SU-DHL-6 (cell line): Measurements from ENCODE around the gene TPGS1.

Experiments used
- H2AFZ ChIP-seq: fragments of 200-600 bp; sonication (generic); 2 replicates; pipeline ENCODE4 v1.6.1; 2014; ENCODE audit warnings: low read depth, mild to moderate bottlenecking, moderate library complexity, mixed read lengths, antibody characterized with exemption, low read length; ENCODE audit not compliant: severe bottlenecking
- H3F3A ChIP-seq: fragments of 200-600 bp; shearing (Covaris generic); 2 replicates; pipeline ENCODE4 v1.6.0; 2016; ENCODE audit warnings: antibody characterized with exemption, mild to moderate bottlenecking; ENCODE audit not compliant: insufficient read depth
- H3K27ac ChIP-seq: fragments of 200-600 bp; sonication (generic); 2 replicates; pipeline ENCODE4 v1.5.1; 2016; ENCODE audit warnings: low read depth, mild to moderate bottlenecking, low read length, moderate library complexity, mixed read lengths
- H3K27me3 ChIP-seq: fragments of 200-600 bp; sonication (generic), shearing (Covaris generic); 2 replicates; pipeline ENCODE4 v1.6.0; 2014; ENCODE audit warnings: mild to moderate bottlenecking, low read length
- H3K36me3 ChIP-seq: fragments of 200-600 bp; sonication (generic); 2 replicates; pipeline ENCODE4 v1.6.1; 2014; ENCODE audit warnings: mild to moderate bottlenecking, low read length, mixed read lengths
- H3K4me2 ChIP-seq: fragments of 300-600, 200-600 bp; shearing (Covaris generic), sonication (generic); 2 replicates; pipeline ENCODE4 v1.6.0; 2014; ENCODE audit warnings: low read length, low read depth, mild to moderate bottlenecking; ENCODE audit not compliant: poor library complexity, severe bottlenecking
- H3K4me3 ChIP-seq: fragments of 200-600 bp; sonication (generic); 2 replicates; pipeline ENCODE4 v1.5.1; 2014; ENCODE audit warnings: antibody characterized with exemption, low read length, mild to moderate bottlenecking, mixed read lengths; ENCODE audit not compliant: insufficient read depth, poor library complexity, severe bottlenecking
- H3K79me2 ChIP-seq: fragments of 200-600 bp; sonication (generic); 2 replicates; pipeline ENCODE4 v1.6.1; 2014; ENCODE audit warnings: mild to moderate bottlenecking, low read length, moderate library complexity; ENCODE audit not compliant: insufficient read depth
- H3K9ac ChIP-seq: fragments of 200-600 bp; sonication (generic); 2 replicates; pipeline ENCODE4 v1.7.0; 2014; ENCODE audit warnings: mild to moderate bottlenecking, low read length
- H3K9me2 ChIP-seq: fragments of 200-600 bp; sonication (generic); replicated peaks from 2 replicates; pipeline ENCODE4 v1.6.1; 2014; ENCODE audit warnings: low read length; ENCODE audit not compliant: insufficient read depth
- H3K9me3 ChIP-seq: fragments of 200-600 bp; sonication (generic); 2 replicates; pipeline ENCODE4 v1.6.1; 2014; ENCODE audit warnings: low read length, mixed read lengths; ENCODE audit not compliant: insufficient read depth
- H4K20me1 ChIP-seq: fragments of 200-600 bp; sonication (generic); 2 replicates; pipeline ENCODE4 v1.6.1; 2014; ENCODE audit warnings: low read depth, mild to moderate bottlenecking, antibody characterized with exemption, low read length, moderate library complexity, mixed read lengths
- EZH2phosphoT487 ChIP-seq: fragments of 200-600 bp; sonication (generic), shearing (Covaris generic); conservative IDR thresholded peaks from 2 replicates; pipeline ENCODE4 v1.6.1; 2018; ENCODE audit warnings: mild to moderate bottlenecking, antibody characterized with exemption, low read length, moderate library complexity, mixed read lengths
- TF ChIP-seq, protein P1 (sequence below): fragments of 200-600 bp; sonication (generic); IDR thresholded peaks from one replicate; pipeline ENCODE4 v1.5.1; 2017; ENCODE audit warnings: antibody characterized with exemption, mild to moderate bottlenecking, low read length, moderate library complexity; ENCODE audit not compliant: insufficient read depth, poor library complexity, severe bottlenecking

The TPGS1 gene

DNA sequence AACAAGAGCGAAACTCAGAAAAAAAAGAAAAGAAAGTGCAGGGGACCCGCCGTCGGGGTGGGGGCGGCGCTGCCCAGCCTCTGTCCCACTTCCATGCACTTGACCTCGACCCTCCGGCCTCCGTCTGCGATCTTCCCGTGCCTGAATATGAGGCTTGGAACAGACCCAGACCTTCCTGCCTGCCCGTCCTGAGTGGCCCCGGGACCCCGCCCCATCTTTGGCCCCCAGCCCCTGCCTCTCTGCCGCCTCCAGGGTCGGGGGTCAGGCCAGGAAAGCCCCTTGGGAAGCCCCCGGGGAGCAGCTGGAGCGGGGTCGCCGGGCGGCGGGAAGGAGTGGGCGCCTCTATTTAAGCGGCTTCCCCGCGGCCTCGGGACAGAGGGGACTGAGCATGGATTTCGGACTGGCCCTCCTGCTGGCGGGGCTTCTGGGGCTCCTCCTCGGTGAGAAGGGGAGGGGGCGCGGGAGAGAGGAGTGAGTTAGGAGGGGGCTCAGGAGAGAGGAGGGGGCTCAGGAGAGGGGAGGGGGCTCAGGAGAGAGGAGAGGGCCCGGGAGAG is 11.1 kb upstream of the TPGS1 start, which contains the start of gene MADCAM1:
MADCAM1 (plus strand) TSS at position 375 of the 554 bp plus-strand sequence; CDS start at position 389, 14 bp downstream.
- H3K36me3 ChIP-seq: no peaks in the 10 kb centered on the region
- H3K4me3 ChIP-seq: no peak within 1 kb of the TSS
- no peaks in the 10 kb centered on the region for H3K9me3 ChIP-seq
- no peak within 1 kb of the TSS for H2AFZ ChIP-seq
- H4K20me1 ChIP-seq: no peaks in the 10 kb centered on the region
- H3K79me2 ChIP-seq: no peaks in the 10 kb centered on the region
- H3K9me2 ChIP-seq: no peaks in the 10 kb centered on the region
- H3K27ac ChIP-seq: no peak within 1 kb of the TSS
- H3K4me2 ChIP-seq: no peak within 1 kb of the TSS
- TF ChIP-seq, protein P1, sequence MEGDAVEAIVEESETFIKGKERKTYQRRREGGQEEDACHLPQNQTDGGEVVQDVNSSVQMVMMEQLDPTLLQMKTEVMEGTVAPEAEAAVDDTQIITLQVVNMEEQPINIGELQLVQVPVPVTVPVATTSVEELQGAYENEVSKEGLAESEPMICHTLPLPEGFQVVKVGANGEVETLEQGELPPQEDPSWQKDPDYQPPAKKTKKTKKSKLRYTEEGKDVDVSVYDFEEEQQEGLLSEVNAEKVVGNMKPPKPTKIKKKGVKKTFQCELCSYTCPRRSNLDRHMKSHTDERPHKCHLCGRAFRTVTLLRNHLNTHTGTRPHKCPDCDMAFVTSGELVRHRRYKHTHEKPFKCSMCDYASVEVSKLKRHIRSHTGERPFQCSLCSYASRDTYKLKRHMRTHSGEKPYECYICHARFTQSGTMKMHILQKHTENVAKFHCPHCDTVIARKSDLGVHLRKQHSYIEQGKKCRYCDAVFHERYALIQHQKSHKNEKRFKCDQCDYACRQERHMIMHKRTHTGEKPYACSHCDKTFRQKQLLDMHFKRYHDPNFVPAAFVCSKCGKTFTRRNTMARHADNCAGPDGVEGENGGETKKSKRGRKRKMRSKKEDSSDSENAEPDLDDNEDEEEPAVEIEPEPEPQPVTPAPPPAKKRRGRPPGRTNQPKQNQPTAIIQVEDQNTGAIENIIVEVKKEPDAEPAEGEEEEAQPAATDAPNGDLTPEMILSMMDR: no peak
- no peak for TF ChIP-seq EZH2phosphoT487
- no peak within 1 kb of the TSS for H3K9ac ChIP-seq
- H3F3A ChIP-seq: no peaks in the 10 kb centered on the region
- H3K27me3 ChIP-seq: no peaks in the 10 kb centered on the region

DNA sequence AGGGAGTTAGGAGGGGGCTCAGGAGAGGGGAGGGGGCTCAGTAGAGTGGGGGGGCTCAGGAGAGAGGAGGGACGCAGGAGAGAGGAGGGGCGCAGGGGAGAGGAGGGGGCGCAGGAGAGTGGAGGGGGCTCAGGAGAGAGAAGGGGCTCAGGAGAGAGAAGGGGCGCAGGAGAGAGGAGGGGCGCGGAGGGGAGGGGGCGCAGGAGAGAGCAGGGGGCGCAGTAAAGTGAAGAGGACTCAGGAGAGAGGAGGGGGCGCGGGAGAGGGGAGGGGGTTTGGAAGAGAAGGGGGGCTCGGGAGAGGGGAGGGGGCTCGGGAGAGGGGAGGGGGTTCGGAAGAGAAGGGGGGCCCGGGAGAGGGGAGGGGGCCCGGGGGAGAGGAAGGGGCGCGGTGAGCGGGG is 10.3 kb upstream of the TPGS1 start:
- H3K79me2 ChIP-seq: no peaks in the 10 kb centered on the region
- H3K4me3 ChIP-seq: no peak overlapping the region
- no peaks in the 10 kb centered on the region for H3K9me3 ChIP-seq
- H2AFZ ChIP-seq: no peak overlapping the region
- no peak overlapping the region for H3K27ac ChIP-seq
- no peaks in the 10 kb centered on the region for H3K36me3 ChIP-seq
- no peak overlapping the region for H3K9ac ChIP-seq
- H3K27me3 ChIP-seq: no peaks in the 10 kb centered on the region
- no peaks in the 10 kb centered on the region for H3F3A ChIP-seq
- H3K4me2 ChIP-seq: no peak overlapping the region
- H4K20me1 ChIP-seq: no peaks in the 10 kb centered on the region
- H3K9me2 ChIP-seq: no peaks in the 10 kb centered on the region
- TF ChIP-seq EZH2phosphoT487: no peak
- TF ChIP-seq, protein P1: no peak

DNA sequence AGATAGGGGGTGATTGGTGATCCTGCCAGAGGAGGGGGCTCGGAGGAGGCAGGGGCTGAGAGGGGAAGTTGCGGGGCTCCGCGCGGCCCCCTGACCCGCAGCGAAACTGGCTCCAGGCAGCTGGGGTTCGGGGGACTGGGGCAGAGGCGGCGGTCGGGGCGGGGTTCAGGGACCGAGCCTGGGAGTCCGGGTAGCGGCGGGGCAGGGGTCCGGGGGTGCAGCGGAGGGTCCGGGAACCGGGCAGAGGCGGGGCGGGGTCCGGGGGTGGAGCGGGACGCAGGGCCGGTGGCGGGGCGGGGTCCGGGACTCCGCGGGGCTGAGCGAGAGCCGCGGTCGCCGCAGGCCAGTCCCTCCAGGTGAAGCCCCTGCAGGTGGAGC is 9.8 kb upstream of the TPGS1 start:
- Histone ChIP-seq H3F3A (no peaks in the 10 kb centered on the region), H3K27me3 (no peaks in the 10 kb centered on the region), H3K4me3 (no peak overlapping the region), H3K27ac (no peak overlapping the region), H2AFZ (no peak overlapping the region), H3K79me2 (no peaks in the 10 kb centered on the region), H3K4me2 (no peak overlapping the region), H4K20me1 (no peaks in the 10 kb centered on the region), H3K9ac (no peak overlapping the region), H3K36me3 (no peaks in the 10 kb centered on the region), H3K9me2 (no peaks in the 10 kb centered on the region), H3K9me3 (no peaks in the 10 kb centered on the region)
- TF ChIP-seq EZH2phosphoT487: no peak
- TF ChIP-seq, protein P1: no peak
